ENCODE results near the gene FOXE3.
"Not testable (repeated sequence)": the region's sequence is repeated elsewhere in the genome, so short reads cannot be mapped to it uniquely, and the experiment has no call there.

The FOXE3 gene

DNA sequence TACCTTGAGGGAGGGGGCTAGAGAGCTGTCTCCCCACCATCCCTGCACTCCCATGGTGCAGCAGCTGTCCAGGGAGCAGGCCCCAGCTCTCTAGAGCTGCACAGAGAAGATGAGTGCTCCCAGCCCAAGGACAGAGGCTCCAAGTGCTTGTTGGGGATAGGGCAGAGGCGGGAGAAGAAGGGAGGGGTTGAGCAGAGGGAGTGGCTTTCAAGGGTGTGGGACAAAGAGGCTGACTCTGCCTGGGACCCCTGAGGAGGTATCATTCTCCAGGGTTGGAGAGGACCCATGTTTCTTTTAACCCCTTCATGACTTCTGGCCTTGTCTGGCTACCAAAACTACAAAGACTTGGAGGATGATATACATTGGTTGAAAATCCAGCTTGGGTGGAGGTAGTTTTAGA lies 36.3 kb downstream of the FOXE3 start:
- no peak for DNase-seq

DNA sequence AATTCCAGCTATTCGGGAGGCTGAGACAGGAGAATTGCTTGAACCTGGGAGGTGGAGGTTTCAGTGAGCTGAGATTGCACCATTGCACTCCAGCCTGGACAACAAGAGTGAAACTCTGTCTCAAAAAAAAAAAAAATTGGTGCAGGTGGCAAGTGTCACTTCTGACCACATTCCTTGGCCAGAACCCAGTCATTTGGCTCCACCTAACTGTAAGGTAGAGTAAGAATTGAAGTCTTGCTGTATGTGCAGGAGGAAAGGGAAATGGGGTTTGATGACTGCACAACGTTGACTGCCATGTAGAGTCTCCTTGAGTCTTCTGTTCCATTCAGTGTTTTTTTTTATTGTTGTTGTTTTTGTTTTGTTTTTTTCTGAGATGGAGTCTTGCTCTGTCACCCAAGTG lies 37.8 kb downstream of the FOXE3 start:
- not testable (repeated sequence) for DNase-seq

DNA sequence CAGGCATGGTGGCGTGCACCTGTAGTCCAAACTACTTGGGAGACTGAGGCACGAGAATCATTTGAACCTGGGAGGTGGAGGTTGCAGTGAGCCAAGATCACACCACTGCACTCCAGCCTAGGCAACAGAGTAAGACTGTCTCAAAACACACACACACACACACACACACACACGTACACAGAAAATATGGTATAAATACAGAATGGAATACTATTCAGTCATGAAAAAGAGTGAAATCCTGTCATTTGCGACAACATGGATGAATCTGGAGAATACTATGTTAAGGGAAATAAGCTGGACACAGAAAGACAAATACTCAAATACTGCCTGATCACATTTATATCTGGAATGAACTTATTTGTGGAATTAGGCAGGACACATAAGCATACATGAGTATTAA lies 40.2 kb downstream of the FOXE3 start:
- no peak for DNase-seq

DNA sequence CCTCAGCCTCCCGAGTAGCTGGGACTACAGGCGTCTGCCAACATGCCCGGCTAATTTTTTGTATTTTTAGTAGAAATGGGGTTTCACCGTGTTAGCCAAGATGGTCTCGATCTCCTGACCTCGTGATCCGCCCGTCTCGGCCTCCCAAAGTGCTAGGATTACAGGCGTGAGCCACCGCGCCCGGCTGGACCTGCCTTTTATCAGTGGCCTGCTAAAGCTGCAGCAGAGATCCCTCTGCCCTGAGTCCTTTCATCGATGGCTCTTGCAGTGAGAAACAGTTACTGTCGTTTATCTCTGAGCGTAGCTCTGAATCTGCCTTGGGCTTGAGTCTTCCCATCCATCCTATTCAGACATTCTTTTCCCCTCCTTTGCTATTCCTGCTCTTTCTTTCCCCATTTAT lies 41.5 kb downstream of the FOXE3 start:
- not testable (repeated sequence) for DNase-seq

DNA sequence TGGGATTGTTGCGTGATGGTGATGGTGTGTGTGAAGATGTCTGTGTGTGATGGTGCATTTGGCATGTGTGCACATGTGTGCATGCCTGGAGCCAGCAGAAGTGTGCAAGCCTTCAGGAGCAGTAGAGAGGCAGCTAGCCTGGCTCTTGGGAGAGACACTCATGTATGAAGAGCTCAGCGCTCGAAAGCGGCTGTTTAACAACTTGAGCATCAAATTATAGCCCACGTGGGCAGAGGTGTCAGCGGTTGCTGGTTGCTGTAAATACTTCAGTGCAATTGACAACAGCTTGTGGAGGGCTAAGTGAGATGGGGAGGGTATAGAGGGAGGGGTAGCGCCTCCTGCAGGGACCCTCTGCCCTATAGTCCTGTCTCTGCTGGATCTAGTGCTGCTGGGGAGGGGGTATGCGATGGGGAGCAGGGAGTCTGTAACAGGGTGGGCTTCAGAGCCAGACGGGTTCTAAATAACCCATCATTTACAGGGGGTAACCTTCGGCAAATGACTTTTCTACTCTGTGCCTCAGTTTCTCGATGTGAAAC lies 43.2 kb downstream of the FOXE3 start:
- DNase-seq: no peak

DNA sequence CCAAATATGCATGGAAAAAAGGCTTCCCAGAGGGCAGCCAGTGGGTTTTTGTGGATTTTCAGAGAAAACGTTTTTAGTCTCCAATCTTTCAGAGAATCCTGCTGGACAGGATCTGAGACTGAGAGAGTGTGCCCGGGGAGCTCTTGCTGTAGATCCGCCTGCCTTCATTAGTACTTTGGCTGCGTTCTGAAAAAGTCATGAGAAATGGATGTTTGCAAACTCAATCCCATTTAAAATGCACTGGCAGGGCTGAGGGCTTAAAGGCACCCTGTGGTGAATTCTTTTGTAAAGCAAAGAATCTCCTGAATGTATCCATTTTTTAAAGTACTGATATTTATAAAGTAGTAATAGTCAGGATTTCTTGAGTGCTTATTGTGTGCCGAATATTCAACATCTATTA lies 44.0 kb downstream of the FOXE3 start:
- DNase-seq: no peak

DNA sequence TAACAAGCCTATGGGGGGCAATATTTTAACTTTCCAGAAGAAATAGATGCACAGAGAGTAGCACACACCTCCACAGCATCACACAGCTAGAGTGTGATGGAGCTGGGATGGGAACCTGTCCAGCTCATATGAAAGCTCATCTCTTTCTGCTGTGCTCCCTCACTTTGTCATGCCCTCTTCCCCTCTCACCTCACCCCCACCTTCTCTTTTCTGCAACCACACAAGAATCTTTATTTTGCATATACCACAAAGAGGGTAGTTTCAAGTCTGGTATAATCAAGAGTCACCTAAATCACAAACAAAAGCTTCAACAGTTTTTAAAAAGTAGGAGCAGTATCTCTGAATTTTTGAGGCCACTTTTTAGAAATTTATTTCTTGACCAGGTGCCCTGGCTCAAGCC lies 44.4 kb downstream of the FOXE3 start:
- DNase-seq: no peak

DNA sequence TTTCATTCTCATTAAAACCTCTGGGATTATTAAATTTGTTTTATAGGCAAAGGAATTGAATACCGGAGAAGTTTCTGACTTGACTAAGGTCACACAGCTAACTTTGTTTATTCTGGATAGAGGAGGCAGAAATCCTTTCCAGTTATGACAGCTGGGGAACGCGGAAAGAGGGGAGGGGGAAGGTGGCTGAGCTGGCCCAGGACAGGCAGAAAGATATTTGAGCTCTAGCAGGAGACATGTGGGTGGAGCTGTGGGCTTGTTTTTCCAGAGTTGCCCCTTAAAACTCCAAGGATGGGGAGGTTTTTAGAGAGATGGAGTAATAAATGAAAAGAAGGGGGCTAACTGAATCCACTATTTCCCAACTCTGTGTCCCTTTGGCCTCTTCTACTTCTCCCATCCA lies 49.5 kb downstream of the FOXE3 start:
- no peak for DNase-seq

All from stimulated activated CD4-positive, alpha-beta T cell treated with anti-CD3 and anti-CD28 coated beads, Interleukin-1b, Interleukin-23, amount 100 ng/mL, for 48 hours (primary cell).